Measurements from ENCODE around the gene RBKS.
"Not testable (repeated sequence)": the region's sequence is repeated elsewhere in the genome, so short reads cannot be mapped to it uniquely, and the experiment has no call there.

RBKS gene

DNA sequence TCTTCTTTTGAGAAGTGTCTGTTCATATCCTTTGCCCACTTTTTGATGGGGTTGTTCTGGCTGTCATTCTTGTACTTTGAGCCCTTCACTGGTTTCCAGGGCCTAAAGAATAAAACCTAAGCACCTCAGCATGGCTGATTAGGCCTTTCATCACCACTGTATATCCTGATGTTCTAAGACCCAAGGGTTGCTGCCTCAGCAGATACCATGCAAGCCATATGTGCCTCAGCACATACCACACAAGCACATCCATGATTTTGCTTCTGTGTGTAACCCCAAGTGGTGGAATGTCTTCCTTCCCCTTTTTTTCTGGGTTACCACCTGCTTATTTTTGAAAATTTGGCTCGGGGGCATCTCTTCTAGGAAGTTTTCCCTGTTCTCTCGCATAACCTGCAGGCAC lies 11.4 kb downstream of the RBKS start:
- no peak overlapping the region for H3K4me3 ChIP-seq (ENCODE audit: low read depth, low read length)
- DNase-seq (ENCODE audit: low read depth): no peak
- TF ChIP-seq, protein P1, sequence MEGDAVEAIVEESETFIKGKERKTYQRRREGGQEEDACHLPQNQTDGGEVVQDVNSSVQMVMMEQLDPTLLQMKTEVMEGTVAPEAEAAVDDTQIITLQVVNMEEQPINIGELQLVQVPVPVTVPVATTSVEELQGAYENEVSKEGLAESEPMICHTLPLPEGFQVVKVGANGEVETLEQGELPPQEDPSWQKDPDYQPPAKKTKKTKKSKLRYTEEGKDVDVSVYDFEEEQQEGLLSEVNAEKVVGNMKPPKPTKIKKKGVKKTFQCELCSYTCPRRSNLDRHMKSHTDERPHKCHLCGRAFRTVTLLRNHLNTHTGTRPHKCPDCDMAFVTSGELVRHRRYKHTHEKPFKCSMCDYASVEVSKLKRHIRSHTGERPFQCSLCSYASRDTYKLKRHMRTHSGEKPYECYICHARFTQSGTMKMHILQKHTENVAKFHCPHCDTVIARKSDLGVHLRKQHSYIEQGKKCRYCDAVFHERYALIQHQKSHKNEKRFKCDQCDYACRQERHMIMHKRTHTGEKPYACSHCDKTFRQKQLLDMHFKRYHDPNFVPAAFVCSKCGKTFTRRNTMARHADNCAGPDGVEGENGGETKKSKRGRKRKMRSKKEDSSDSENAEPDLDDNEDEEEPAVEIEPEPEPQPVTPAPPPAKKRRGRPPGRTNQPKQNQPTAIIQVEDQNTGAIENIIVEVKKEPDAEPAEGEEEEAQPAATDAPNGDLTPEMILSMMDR (IDR thresholded peaks at IDR 0.05; ENCODE audit: control insufficient read depth, extremely low read depth, insufficient read depth): no peak

DNA sequence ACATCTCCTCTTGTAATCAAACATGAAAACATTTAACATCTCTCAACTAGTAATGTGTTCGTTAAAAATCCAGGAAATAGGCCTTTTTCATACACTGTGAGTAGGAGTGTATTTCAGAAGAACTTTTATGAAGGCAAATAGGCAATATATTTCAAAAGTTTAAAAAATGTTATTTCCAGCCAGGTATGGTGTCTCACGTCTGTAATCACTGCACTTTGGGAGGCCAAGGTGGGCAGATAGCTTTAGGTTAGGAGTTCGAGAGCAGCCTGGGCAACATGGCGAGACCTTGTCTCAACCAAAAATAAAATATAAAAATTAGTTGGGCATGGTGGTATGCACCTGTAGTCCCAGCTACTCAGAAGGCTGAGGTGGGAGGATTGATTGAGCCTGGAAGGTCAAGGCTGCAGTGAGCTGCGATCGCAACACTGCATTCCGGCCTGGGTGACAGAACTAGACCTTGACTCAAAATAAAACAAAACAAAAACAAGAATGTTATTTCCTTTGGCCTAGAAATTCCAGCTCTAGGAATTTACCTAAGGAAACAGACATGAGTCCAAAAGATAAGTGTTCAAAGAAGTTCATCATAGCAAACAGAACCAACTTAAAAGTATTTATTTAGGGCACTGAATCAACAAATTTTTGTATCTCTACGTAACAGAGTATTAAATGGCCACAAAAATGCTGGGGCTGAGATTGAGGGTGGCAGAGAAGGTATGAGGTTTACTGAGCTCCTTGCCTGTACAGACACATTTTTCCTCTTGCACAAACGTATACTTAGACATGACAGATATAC lies 14.9 kb downstream of the RBKS start:
- TF ChIP-seq, protein P1 (IDR thresholded peaks at IDR 0.05; ENCODE audit: control insufficient read depth, extremely low read depth, insufficient read depth): no peak
- no peak for DNase-seq (ENCODE audit: low read depth)

DNA sequence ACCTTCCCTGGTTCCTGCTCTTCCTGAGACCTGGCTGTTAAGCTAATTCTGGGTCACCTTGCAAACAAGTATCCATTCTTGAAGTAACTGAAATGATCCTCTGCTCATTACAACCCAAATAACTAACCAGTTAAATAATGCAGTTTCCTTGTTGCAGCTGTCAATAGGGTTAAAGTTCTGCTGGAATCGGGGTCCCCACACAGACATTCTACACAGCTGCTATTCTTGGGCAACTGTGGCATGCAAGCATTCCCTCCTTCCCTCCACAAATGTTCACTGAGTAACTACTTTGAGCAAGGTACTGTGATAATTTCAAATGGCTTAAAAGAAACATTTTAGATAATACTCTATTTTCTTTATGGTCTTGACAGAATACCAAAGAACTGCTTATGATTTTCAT lies 17.1 kb downstream of the RBKS start:
- TF ChIP-seq, protein P1 (IDR thresholded peaks at IDR 0.05; ENCODE audit: control insufficient read depth, extremely low read depth, insufficient read depth): no peak
- H3K4me3 ChIP-seq (ENCODE audit: low read depth, low read length): no peak overlapping the region
- no peak for DNase-seq (ENCODE audit: low read depth)

More for the DNA sequence above, 14.9 kb downstream of the RBKS start:
- no peak overlapping the region for H3K4me3 ChIP-seq (ENCODE audit: low read depth, low read length)

DNA sequence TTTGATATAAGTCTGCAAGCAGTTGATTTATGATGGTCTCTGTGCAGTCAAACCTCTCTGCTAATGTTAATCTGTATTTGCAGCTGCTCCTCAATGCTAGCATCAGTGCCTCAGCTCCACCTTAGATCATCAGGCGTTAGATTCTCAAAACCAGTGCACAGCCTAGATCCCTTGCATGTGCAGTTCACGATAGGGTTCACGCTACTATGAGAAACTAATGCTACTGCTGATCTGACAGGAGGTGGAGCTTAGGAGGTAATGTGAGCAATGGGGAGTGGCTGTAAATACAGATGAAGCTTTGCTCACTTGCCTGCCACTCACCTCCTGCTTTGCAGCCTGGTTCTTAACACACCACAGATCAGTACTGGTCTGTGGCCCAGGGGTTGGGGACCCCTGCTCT lies 18.4 kb downstream of the RBKS start:
- no peak for DNase-seq (ENCODE audit: low read depth)
- no peak overlapping the region for H3K4me3 ChIP-seq (ENCODE audit: low read depth, low read length)
- TF ChIP-seq, protein P1 (IDR thresholded peaks at IDR 0.05; ENCODE audit: control insufficient read depth, extremely low read depth, insufficient read depth): no peak

DNA sequence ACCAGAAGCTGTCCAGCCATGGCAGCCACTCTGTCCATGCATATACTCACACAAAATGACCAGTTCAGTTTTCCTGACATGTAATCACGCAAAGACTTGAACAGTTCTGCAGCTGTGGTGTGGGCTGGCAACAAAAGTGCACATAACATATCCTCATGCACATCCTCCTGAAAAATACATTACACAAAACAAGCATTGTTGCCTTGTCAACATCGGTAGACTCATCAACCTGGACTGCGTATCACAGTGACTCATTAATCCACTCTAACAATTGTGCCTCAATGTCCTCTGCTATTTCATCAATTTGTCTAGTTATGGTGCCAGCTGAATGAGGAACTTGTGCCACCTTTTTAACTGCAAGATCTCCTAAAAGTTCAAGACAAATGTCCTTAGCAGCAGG lies 19.5 kb downstream of the RBKS start:
- DNase-seq (ENCODE audit: low read depth): no peak
- TF ChIP-seq, protein P1 (IDR thresholded peaks at IDR 0.05; ENCODE audit: control insufficient read depth, extremely low read depth, insufficient read depth): no peak
- no peak overlapping the region for H3K4me3 ChIP-seq (ENCODE audit: low read depth, low read length)

DNA sequence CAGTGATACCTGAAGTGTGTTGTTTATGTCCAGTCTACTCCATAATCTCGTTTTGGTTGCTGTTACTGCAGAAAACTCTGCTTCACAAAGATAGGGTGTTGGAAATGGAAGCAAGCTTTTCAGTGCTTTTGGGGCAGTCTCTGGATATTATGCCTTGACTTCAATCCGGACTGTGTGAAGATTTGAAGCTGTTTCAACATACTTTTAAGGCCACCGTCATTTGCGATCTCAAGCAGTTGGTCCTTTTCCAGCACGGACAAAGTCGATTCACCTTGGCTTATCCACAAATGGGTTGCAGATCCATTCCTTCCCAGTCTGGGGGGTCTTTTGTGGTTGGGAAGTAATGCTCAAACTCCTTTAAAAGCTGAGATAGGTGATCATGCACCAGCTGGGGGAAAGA lies 20.4 kb downstream of the RBKS start:
- no peak overlapping the region for H3K4me3 ChIP-seq (ENCODE audit: low read depth, low read length)
- no peak for DNase-seq (ENCODE audit: low read depth)
- TF ChIP-seq, protein P1 (IDR thresholded peaks at IDR 0.05; ENCODE audit: control insufficient read depth, extremely low read depth, insufficient read depth): no peak

DNA sequence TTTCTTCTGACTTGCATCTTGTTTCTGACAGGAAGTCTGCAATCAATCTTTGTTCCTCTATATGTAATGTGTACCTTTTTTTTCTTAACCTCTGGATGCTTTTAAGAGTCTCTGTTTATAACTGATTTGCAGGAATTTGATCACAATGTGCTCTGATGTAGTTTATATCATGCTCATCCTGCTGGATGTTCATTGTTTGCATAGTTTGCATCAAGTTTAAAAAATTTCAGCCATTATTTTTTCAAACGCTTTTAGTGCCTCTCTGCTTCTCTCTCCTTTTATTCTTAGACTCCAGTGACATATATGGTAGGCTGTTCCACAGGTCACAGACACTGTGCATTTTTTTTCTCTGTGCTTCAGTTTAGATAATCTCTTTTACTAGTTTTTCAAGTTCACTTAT lies 23.9 kb downstream of the RBKS start:
- TF ChIP-seq, protein P1 (IDR thresholded peaks at IDR 0.05; ENCODE audit: control insufficient read depth, extremely low read depth, insufficient read depth): no peak
- no peak for DNase-seq (ENCODE audit: low read depth)
- no peak overlapping the region for H3K4me3 ChIP-seq (ENCODE audit: low read depth, low read length)

DNA sequence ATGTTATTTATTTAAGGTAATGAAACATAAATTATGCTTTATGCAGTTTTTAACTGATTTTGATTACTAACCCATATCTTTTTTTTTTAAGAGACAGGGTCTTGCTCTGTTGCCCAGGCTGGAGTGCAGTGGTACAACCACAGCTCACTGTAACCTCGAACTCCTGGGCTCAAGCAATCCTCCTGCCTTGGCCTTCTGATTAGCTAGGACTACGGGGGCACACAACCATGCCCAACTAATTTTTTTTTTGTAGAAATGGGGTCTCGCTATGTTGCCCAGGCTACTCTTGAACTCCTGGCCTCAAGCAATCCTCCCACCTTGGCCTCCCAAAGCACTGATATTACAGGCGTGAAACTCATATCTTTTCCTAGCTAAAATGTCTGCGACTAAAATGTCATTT lies 26.2 kb downstream of the RBKS start:
- H3K4me3 ChIP-seq (ENCODE audit: low read depth, low read length); DNase-seq (ENCODE audit: low read depth): not testable (repeated sequence)
